ENCODE measurements around the gene C1QTNF8.

GRCh38 chr16:1094601-1095449 is 1.2 kb downstream of the C1QTNF8 start:
- TF ChIP-seq POLR2AphosphoS5 (IDR thresholded peaks at IDR 0.05) (no peak), CTCF (IDR thresholded peaks at IDR 0.05) (no peak), EP300 (IDR thresholded peaks at IDR 0.05; ENCODE audit: low read depth) (no peak), POLR2A (IDR thresholded peaks at IDR 0.05) (no peak)
